Hepatocyte (in vitro differentiated cells): ENCODE measurements around the gene KIF17. TPM values are rescaled to one million over a fixed set of nuclear protein-coding genes. Genes with fewer than 3 reads are reported as not detected.

Source experiments
- DNase-seq: peaks from one replicate; pipeline ENCODE4 v3.0.0-alpha.2; 2016; ENCODE audit warnings: low spot score
- H2AFZ ChIP-seq: fragments of 200-600 bp; sonication (generic); 2 replicates; pipeline ENCODE4 v1.6.0; 2016; ENCODE audit warnings: antibody characterized with exemption, mild to moderate bottlenecking
- H3K27ac ChIP-seq: fragments of 200-600 bp; sonication (generic); 2 replicates; pipeline ENCODE4 v1.5.1; 2016; ENCODE audit warnings: mild to moderate bottlenecking
- H3K27me3 ChIP-seq: fragments of 200-600 bp; sonication (generic); 2 replicates; pipeline ENCODE4 v1.6.1; 2016
- H3K36me3 ChIP-seq: fragments of 200-600 bp; sonication (generic); replicated peaks from 2 replicates; pipeline ENCODE4 v1.5.1; 2016; ENCODE audit warnings: low read depth; ENCODE audit not compliant: insufficient read depth
- H3K4me1 ChIP-seq: fragments of 200-600 bp; sonication (generic); 2 replicates; pipeline ENCODE4 v1.5.1; 2016; ENCODE audit warnings: mild to moderate bottlenecking, moderate library complexity; ENCODE audit not compliant: insufficient read depth
- H3K4me2 ChIP-seq: fragments of 200-600 bp; sonication (generic); 2 replicates; pipeline ENCODE4 v1.6.0; 2016
- H3K4me3 ChIP-seq: fragments of 200-600 bp; sonication (generic); 2 replicates; pipeline ENCODE4 v1.5.1; 2016; ENCODE audit warnings: mild to moderate bottlenecking
- H3K79me2 ChIP-seq: fragments of 200-600 bp; sonication (generic); 2 replicates; pipeline ENCODE4 v1.6.0; 2017; ENCODE audit warnings: mild to moderate bottlenecking
- H3K9me2 ChIP-seq: fragments of 200-600 bp; sonication (generic); replicated peaks from 2 replicates; pipeline ENCODE4 v1.6.0; 2017; ENCODE audit warnings: mild to moderate bottlenecking; ENCODE audit not compliant: insufficient read depth
- H3K9me3 ChIP-seq: fragments of 200-600 bp; sonication (generic); 2 replicates; pipeline ENCODE4 v1.5.1; 2016; ENCODE audit warnings: low read depth, mild to moderate bottlenecking
- H4K20me1 ChIP-seq: fragments of 200-600 bp; sonication (generic); 2 replicates; pipeline ENCODE4 v1.6.0; 2016; ENCODE audit warnings: mild to moderate bottlenecking; ENCODE audit not compliant: insufficient read depth, poor library complexity, severe bottlenecking
- EZH2 ChIP-seq: fragments of 200-600 bp; sonication (generic); IDR thresholded peaks from 2 replicates; pipeline ENCODE4 v1.6.1; 2016; ENCODE audit warnings: antibody characterized with exemption, mild to moderate bottlenecking, borderline replicate concordance
- EZH2phosphoT487 ChIP-seq: fragments of 200-600 bp; sonication (generic); IDR thresholded peaks from one replicate; pipeline ENCODE4 v1.6.1; 2018; ENCODE audit warnings: antibody characterized with exemption, mild to moderate bottlenecking, low read depth, moderate library complexity; ENCODE audit not compliant: unreplicated experiment, severe bottlenecking
- WGBS: methylation state at CpG from one replicate; pipeline ENCODE4 v1.1.6; 2016; ENCODE audit warnings: low lambda C conversion rate; ENCODE audit errors: missing lambda C conversion rate; 5-methylcytosine and 5-hydroxymethylcytosine counted together
- polyA plus RNA-seq: library from polyadenylated mRNA; unstranded; fragments of >200 nt; fragmentation: Nextera tagmentation; extraction: Ambion mirVana; gene quantifications from 2 replicates; pipeline ENCODE4 v1.2.1, GENCODE V29; 2016
- total RNA-seq: library from RNA; depleted of rRNA; stranded (reverse); fragments of >200 nt; gene quantifications from 2 replicates; pipeline ENCODE4 v1.2.3, GENCODE V29; 2014
- TF ChIP-seq, protein P1 (sequence below): fragments of 200-600 bp; sonication (generic); IDR thresholded peaks from 2 replicates; pipeline ENCODE4 v1.5.1; 2016; ENCODE audit warnings: antibody characterized with exemption, mild to moderate bottlenecking; ENCODE audit not compliant: poor library complexity

The KIF17 gene
- total and polyA plus RNA-seq, 2 experiments from 2014 or later = 0.23 to 0.28 TPM

GRCh38 chr1:20724364-20725188 is 6.8 kb upstream of the KIF17 start:
- no peaks in the 10 kb centered on the region for H4K20me1 ChIP-seq
- WGBS = 94% methylated on average over 17 of the region's 17 CpGs
- DNase-seq = no peak
- no peaks in the 10 kb centered on the region for H3K4me1 ChIP-seq
- H3K27me3 ChIP-seq = peaks cover 16% of the 10 kb centered on the region
- no peak for TF ChIP-seq EZH2
- TF ChIP-seq, protein P1, sequence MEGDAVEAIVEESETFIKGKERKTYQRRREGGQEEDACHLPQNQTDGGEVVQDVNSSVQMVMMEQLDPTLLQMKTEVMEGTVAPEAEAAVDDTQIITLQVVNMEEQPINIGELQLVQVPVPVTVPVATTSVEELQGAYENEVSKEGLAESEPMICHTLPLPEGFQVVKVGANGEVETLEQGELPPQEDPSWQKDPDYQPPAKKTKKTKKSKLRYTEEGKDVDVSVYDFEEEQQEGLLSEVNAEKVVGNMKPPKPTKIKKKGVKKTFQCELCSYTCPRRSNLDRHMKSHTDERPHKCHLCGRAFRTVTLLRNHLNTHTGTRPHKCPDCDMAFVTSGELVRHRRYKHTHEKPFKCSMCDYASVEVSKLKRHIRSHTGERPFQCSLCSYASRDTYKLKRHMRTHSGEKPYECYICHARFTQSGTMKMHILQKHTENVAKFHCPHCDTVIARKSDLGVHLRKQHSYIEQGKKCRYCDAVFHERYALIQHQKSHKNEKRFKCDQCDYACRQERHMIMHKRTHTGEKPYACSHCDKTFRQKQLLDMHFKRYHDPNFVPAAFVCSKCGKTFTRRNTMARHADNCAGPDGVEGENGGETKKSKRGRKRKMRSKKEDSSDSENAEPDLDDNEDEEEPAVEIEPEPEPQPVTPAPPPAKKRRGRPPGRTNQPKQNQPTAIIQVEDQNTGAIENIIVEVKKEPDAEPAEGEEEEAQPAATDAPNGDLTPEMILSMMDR = no peak
- TF ChIP-seq EZH2phosphoT487 = no peak
- no peaks in the 10 kb centered on the region for H3K9me3 ChIP-seq
- no peaks in the 10 kb centered on the region for H3K36me3 ChIP-seq
- H3K4me3 ChIP-seq = no peak overlapping the region
- H3K9me2 ChIP-seq = no peaks in the 10 kb centered on the region
- H3K79me2 ChIP-seq = no peaks in the 10 kb centered on the region
- no peak overlapping the region for H3K27ac ChIP-seq
- H3K4me2 ChIP-seq = no peak overlapping the region
- no peak overlapping the region for H2AFZ ChIP-seq

DNA sequence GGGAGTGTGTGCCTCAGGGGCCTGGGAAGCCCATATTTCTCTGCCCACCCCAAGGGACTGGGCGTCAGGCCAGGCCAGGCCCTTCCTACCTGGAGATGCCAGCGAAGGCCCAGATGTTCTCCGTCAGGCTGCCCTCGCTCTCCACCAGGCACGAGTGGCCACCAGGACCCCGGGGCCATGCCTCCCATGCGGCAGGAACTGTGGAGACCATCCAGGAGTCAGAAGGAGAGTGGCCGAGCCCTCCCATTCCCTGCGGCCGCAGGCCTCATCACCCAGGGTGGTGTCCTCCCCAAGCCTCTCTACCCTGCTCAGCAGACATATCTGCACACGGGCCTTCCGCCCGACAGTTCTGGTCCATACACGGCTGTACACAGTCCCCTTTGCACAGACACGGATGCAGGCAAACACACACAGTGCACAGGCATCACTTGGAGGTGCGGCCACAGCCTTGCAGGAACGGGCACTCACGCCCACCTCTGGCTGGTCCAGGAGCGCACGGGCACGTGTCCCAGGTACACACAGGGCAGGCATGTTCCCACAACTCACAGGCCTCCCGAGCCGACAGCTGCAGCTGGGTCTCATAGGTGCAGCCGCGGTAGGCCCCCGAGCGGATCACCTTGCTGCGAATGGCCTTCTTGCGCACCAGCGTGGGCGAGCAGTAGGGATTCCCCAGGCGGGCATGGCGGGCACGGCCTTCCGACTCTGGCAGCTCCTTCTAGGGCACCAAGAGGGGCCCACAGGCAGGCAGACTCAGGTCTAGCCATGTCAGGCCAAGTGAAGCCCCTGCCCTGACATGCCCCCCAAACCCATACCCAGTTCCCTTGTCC is 5.9 kb upstream of the KIF17 start:
- Histone ChIP-seq H4K20me1 (no peaks in the 10 kb centered on the region), H3K36me3 (no peaks in the 10 kb centered on the region), H3K4me3 (no peak overlapping the region), H2AFZ (no peak overlapping the region), H3K4me2 (no peak overlapping the region), H3K9me3 (no peaks in the 10 kb centered on the region), H3K27me3 (peaks cover 14% of the 10 kb centered on the region), H3K27ac (no peak overlapping the region), H3K79me2 (no peaks in the 10 kb centered on the region), H3K4me1 (no peaks in the 10 kb centered on the region), H3K9me2 (no peaks in the 10 kb centered on the region)
- 94% methylated on average over 35 of the region's 35 CpGs for WGBS
- no peak for TF ChIP-seq EZH2
- TF ChIP-seq, protein P1 = no peak
- no peak for TF ChIP-seq EZH2phosphoT487
- no peak for DNase-seq

DNA sequence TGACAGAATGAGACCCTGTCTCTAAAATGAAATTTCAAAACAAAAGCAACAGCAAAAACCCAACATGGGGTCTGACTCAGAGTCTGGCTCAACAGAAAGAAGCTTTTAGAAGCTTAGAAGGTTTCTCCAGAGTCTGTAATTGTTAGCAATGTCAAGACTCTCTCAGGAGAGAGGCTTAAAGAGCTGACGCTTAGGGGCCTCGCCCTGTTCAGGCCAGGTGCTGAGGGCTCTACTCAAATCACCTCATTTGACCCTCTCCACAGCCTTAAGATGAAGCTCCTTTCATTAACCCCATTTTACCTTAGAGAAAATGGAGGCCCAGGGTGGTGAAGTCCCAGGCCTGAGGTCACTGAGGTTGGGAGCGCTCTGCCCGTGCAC is 5.3 kb upstream of the KIF17 start:
- H3K9me3 ChIP-seq = no peaks in the 10 kb centered on the region
- DNase-seq = no peak
- TF ChIP-seq, protein P1 = no peak
- TF ChIP-seq EZH2 (no peak), EZH2phosphoT487 (no peak)

More for the DNA sequence above, 5.3 kb upstream of the KIF17 start:
- H3K9me2 ChIP-seq = no peaks in the 10 kb centered on the region
- H3K79me2 ChIP-seq = no peaks in the 10 kb centered on the region
- no peak overlapping the region for H3K27ac ChIP-seq
- no peak overlapping the region for H2AFZ ChIP-seq
- no peak overlapping the region for H3K4me3 ChIP-seq
- no peak overlapping the region for H3K4me2 ChIP-seq
- no peaks in the 10 kb centered on the region for H3K4me1 ChIP-seq
- WGBS = 85% methylated on average over 4 of the region's 4 CpGs
- no peaks in the 10 kb centered on the region for H3K36me3 ChIP-seq
- peaks cover 19% of the 10 kb centered on the region for H3K27me3 ChIP-seq
- H4K20me1 ChIP-seq = no peaks in the 10 kb centered on the region
